HEK293T (cell line): ENCODE data around the gene RIOK2.

ENCODE experiments used
- CTCF ChIA-PET: fragments of 350-600 bp; formaldehyde crosslinking; extraction: SDS; loops from one replicate; lab custom pipeline; 2021; ENCODE audit warnings: antibody characterized with exemption, inconsistent platforms; lab: Yijun Ruan, JAX
- POLR2A ChIA-PET: fragments of 350-600 bp; formaldehyde crosslinking; extraction: SDS; loops from one replicate; lab custom pipeline; 2020; ENCODE audit warnings: antibody characterized with exemption, inconsistent platforms; lab: Yijun Ruan, JAX
- DNase-seq: peaks from one replicate; pipeline ENCODE4 v3.0.0; 2012; ENCODE audit warnings: mixed read lengths; ENCODE audit errors: extremely low spot score
- ARNT ChIP-seq: fragments of 450-650 bp; IDR thresholded peaks from 2 replicates; pipeline ENCODE4 v1.6.1; 2017; ENCODE audit warnings: mild to moderate bottlenecking
- BHLHE40 ChIP-seq: fragments of 450-650 bp; IDR thresholded peaks from 2 replicates; pipeline ENCODE4 v1.6.1; 2016; ENCODE audit warnings: mild to moderate bottlenecking, moderate library complexity, borderline replicate concordance
- CTBP1 ChIP-seq: fragments of 450-650 bp; IDR thresholded peaks from 2 replicates; pipeline ENCODE4 v1.6.1; 2016; ENCODE audit warnings: borderline replicate concordance
- ELF4 ChIP-seq: fragments of 450-650 bp; IDR thresholded peaks from 2 replicates; pipeline ENCODE4 v1.6.1; 2017; ENCODE audit warnings: antibody characterized with exemption
- FOXA1 ChIP-seq: fragments of 450-650 bp; IDR thresholded peaks from 2 replicates; pipeline ENCODE4 v1.6.1; 2016; ENCODE audit warnings: mild to moderate bottlenecking
- FOXK2 ChIP-seq: fragments of 450-650 bp; IDR thresholded peaks from 2 replicates; pipeline ENCODE4 v1.6.1; 2016; ENCODE audit warnings: mild to moderate bottlenecking
- FOXM1 ChIP-seq: fragments of 450-650 bp; IDR thresholded peaks from 2 replicates; pipeline ENCODE4 v1.6.1; 2017; ENCODE audit warnings: mild to moderate bottlenecking, borderline replicate concordance
- HDGF ChIP-seq: fragments of 450-650 bp; IDR thresholded peaks from 2 replicates; pipeline ENCODE4 v1.6.1; 2017; ENCODE audit warnings: antibody characterized with exemption, borderline replicate concordance
- L3MBTL2 ChIP-seq: fragments of 450-650 bp; conservative IDR thresholded peaks from 2 replicates; pipeline ENCODE4 v1.6.1; 2016; ENCODE audit warnings: mild to moderate bottlenecking
- LEF1 ChIP-seq: fragments of 450-650 bp; IDR thresholded peaks from 2 replicates; pipeline ENCODE4 v1.6.1; 2017; ENCODE audit warnings: mild to moderate bottlenecking, borderline replicate concordance
- NFRKB ChIP-seq: fragments of 450-650 bp; IDR thresholded peaks from 2 replicates; pipeline ENCODE4 v1.6.1; 2016; ENCODE audit warnings: mild to moderate bottlenecking, moderate library complexity
- PKNOX1 ChIP-seq: fragments of 450-650 bp; IDR thresholded peaks from 2 replicates; pipeline ENCODE4 v1.6.1; 2016
- SP1 ChIP-seq: fragments of 450-650 bp; IDR thresholded peaks from 2 replicates; pipeline ENCODE4 v1.6.1; 2017
- SUZ12 ChIP-seq: fragments of 450-650 bp; IDR thresholded peaks from 2 replicates; pipeline ENCODE4 v1.6.1; 2016; ENCODE audit warnings: mild to moderate bottlenecking
- TARDBP ChIP-seq: fragments of 450-650 bp; IDR thresholded peaks from 2 replicates; pipeline ENCODE4 v1.6.1; 2016
- ZNF384 ChIP-seq: fragments of 450-650 bp; IDR thresholded peaks from 2 replicates; pipeline ENCODE4 v1.6.1; 2016

RIOK2 gene

GRCh38 chr5:97183100-97183929, at the start of gene RIOK2:
TSS of gene RIOK2 (minus strand) at chr5:97183247. CDS start at chr5:97183191, 56 bp downstream.
- DNase-seq, result peak; percentile 89
- CTCF ChIA-PET, result no interaction called here
- POLR2A ChIA-PET, result interaction anchor here (1.0 to 2.4 kb wide), 4 partner anchors 9 to 21 kb away, joined by 4 to 12 read pairs (median 4); no protein-coding TSS in a partner anchor
- TF ChIP-seq L3MBTL2 (peak; percentile 100), ELF4 (no peak; the same call in 1 of the 2 replicates), FOXA1 (no peak), HDGF (no peak), BHLHE40 (no peak), PKNOX1 (peak; percentile 57), FOXK2 (no peak), SP1 (no peak), ARNT (peak; percentile 45; the same call in 1 of the 2 replicates), FOXM1 (no peak), LEF1 (no peak), NFRKB (no peak), CTBP1 (no peak), SUZ12 (no peak), ZNF384 (no peak), TARDBP (no peak)

GRCh38 chr5:97231025-97231636, 48.1 kb upstream of the RIOK2 start:
- TF ChIP-seq ZNF384 (no peak), NFRKB (no peak), BHLHE40 (no peak), LEF1 (no peak), L3MBTL2 (no peak), FOXK2 (no peak), PKNOX1 (no peak), FOXM1 (no peak), SUZ12 (no peak), ARNT (no peak), HDGF (no peak), CTBP1 (no peak), FOXA1 (no peak), SP1 (no peak), TARDBP (no peak), ELF4 (no peak)
- ChIA-PET CTCF (interaction anchor here (0.6 to 2.0 kb wide), 13 partner anchors 12 to 1490 kb away, joined by 3 to 19 read pairs (median 3); no protein-coding TSS in a partner anchor), POLR2A (no interaction called here)
- peak; percentile 53 for DNase-seq

GRCh38 chr5:97229688-97230285, 46.7 kb upstream of the RIOK2 start:
- TF ChIP-seq FOXM1 (no peak), ELF4 (no peak)
- CTCF ChIA-PET, result interaction anchor here (1.9 to 2.0 kb wide), 2 partner anchors 14 to 304 kb away, joined by 8 to 19 read pairs; no protein-coding TSS in a partner anchor
- POLR2A ChIA-PET, result no interaction called here
- no peak for DNase-seq

GRCh38 chr5:97229196-97229595, 46.1 kb upstream of the RIOK2 start:
- TF ChIP-seq SUZ12, result no peak
- no peak for TF ChIP-seq ZNF384
- TF ChIP-seq ARNT, result no peak
- TF ChIP-seq BHLHE40, result no peak
- TF ChIP-seq NFRKB, result no peak
- no peak for TF ChIP-seq SP1
- TF ChIP-seq TARDBP, result no peak
- no peak for TF ChIP-seq CTBP1
- TF ChIP-seq ELF4, result no peak
- no peak for TF ChIP-seq FOXK2
- TF ChIP-seq PKNOX1, result no peak
- TF ChIP-seq FOXM1, result no peak
- TF ChIP-seq L3MBTL2, result no peak
- TF ChIP-seq HDGF, result no peak
- TF ChIP-seq LEF1, result no peak
- TF ChIP-seq FOXA1, result no peak
- CTCF ChIA-PET, result no interaction called here
- POLR2A ChIA-PET, result no interaction called here
- DNase-seq, result no peak

- ChIA-PET POLR2A (no interaction called here), CTCF (no interaction called here)
- DNase-seq, result no peak
- TF ChIP-seq BHLHE40 (no peak), FOXM1 (no peak)
Observed at GRCh38 chr5:97225222-97225621, 42.2 kb upstream of the RIOK2 start.
